ENCODE measurements around the gene CKS1B.
A peak's percentile ranks its signal among the peaks of the same experiment; 100 is the strongest.

The CKS1B gene

DNA sequence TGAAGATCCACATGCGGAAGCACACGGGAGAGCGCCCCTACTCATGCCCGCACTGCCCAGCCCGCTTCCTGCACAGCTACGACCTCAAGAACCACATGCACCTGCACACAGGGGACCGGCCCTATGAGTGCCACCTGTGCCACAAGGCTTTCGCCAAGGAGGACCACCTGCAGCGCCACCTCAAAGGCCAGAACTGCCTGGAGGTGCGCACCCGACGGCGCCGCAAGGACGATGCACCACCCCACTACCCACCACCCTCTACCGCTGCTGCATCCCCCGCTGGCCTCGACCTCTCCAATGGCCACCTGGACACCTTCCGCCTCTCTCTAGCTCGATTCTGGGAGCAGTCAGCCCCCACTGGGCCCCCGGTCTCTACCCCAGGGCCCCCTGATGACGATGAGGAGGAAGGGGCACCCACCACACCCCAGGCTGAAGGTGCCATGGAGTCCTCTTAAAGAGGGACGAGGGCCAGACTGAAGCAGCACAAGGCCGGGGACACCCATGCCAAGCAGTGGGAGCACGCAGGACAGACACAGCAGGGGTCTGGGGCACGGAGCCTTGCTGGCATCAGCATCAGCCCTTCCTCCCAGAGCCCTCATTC is 41.9 kb downstream of the CKS1B start:
- DNase-seq: no peak

DNA sequence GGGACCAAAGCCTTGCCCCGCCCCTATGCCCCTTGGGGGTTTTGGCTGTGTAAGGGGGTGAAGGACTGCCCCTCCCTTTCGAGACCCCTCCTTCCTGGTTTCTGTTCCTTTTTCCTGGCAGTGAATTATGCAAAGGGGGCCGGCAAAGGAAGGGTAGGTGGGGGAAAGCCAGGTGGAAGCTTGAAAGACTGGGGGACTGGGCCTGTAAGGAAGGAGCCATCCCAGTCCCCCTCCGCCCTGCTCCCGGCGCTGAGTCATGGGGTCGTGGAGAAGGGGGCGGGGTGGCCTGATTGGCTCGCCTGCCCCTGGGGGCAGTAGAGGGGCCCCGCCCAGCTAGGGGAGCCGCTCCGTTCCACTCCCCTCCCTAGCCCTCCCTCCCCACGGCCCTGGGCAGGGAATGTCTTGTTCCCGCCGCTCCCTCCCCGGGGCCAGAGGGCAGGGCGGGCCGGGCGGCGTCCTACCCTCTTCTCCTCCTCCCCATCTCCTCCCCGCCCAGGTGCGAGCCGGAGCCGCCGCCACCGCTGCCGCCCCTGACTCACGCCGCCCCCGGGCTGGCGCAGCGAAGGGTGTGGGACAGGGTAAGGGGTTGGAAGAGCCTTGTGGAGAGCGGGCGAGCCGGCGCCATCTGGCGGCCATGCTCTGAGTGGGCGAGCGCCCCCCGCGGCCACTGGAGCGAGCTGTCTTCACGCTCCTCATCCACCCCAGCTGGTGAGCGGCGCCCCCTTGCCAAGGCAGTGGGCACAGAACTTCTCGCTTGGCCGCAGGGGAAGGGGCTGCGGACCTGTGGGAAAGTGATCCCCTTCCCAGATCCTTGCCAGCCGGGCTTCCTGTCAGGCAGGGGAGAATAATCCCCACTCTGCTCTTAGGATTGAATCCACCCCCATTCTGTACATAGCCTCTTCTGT is 42.8 kb downstream of the CKS1B start:
- DNase-seq: peak; percentile 95

DNA sequence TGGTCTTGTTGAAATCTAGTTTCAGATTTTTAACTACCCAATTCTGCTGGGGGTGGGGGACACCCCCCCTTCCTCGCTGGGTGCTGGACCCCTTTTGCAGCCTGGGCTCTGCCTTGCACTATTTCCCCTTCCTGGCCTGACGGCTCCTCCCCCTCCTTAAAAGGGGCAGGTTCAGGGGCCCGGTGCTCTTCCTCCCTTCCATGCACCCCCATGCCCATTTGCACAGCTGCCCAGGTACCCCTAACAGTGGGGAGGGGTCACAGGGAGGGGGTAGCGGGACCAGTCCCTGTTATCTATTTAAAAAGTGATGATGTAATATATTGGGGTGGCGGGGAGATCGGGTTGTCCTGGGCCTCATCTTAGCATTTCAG is 43.5 kb downstream of the CKS1B start:
- DNase-seq: no peak

- DNase-seq: no peak
Measured at GRCh38 chr1:155018617-155019348, 44.3 kb downstream of the CKS1B start.

DNA sequence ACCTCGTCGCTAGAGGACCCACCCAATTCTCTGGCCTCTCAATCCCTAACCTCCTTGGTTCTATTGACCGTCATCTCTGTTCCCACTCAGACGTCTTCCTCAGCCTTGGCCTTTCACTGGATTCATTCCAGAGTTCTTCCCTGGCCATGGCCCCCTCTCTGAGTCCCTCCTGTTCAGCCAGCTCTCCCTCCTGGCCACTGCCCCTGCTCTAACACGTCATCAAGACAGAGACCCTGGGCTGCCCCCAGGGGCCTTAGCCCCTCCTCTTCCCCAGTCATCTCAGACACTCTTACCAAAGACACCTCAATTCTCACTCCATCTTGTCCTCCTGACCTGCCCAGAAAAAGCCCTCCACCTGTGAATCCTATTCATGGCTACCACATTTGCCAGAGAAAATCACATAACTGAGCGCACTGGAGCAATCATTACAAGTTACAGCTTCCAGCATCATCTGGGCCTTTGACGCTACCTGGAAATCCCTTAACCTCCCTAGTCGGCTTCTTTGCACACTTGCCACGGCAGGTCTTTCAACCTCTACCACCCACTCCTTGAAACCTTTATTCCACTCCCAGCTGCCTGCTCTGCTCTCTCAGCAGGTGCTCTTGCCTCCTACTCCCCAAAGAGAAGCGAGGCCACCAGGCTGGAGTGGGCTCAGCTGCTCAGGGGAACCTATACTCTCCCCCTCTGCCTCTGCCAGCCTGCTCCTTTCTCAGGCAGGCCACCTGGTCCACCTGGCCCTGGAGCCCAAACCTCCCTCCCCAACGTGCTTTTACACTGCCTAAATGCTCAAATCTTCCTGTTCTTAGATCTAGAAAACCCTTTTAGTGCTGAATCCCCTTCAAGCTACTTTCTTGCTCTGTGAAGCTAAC is 45.1 kb downstream of the CKS1B start:
- no peak for DNase-seq

GRCh38 chr1:155022136-155022926 is 47.9 kb downstream of the CKS1B start:
- no peak for DNase-seq

DNA sequence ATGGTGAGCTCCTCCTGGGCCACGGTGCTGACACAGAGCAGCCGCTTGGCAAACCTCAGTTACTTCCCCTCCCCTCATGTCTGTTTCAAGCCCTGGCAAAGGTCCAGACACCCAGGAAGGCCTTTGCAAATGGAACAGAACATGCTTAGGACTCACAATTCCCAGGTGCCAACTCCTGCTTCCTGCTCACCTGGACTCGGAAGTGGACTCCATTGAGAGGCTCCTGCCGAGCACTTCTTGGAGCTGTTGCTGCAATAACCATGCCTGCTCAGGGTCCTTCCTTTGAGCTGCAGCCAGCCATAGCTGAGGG is 48.4 kb downstream of the CKS1B start:
- DNase-seq: no peak

DNA sequence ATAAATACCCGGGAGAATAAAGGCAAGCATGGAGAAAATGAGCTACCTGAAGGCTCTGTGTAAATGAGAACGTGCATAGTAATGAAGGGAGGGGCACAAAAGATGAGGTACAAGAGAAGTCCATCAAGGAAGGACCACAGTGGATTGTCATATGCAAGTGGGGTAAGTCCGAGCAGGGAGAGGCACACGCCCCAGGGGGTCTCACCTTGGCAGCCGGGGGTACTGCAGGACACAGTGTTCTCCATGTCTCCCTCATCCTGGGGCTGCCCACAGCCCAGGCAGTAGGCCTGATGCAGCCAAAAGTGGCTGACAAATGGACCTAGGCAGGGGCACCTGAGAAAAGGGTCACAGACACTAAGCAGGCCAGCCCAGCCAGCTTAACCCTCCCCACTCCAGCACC is 49.1 kb downstream of the CKS1B start:
- DNase-seq: no peak

- DNase-seq: no peak
Measured at GRCh38 chr1:155024315-155024714, 49.8 kb downstream of the CKS1B start.

DNA sequence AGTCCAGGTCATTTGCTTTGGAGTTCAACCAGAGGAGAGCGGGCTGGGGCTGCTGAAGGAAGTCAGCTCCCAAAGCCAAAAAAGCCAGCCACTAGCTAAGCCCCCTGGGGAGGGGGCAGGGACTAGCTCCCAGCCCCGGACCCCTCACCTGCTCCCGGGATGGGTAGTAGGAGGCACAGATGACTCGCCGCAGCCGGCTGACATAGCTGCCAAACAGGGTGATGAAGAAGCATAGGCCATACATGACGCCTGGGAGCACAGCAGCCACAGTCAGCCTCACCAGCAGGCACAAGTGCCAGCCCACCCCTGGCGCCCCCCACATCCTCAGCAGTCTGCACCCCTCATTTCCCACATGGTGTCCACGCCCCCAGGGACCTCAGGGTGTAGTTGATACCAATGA is 51.7 kb downstream of the CKS1B start:
- no peak for DNase-seq

DNA sequence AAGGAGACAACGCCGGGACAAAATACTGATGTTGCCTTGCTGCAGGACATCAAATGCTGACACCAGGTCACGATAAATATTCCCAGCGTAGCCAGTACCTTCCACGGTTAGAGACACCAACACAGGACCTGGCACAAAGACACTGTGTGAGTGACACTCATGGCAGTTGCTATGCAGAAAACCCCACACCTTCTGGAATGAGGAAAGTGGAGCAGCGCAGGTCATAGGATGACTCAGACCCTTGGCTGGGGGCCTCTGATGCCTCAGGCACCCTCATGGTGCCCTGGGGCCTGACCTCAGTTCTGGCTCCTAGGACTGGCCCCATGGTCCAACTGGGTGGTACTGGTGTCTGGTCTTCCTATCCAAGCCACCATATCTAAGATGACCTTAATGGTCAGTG is 52.1 kb downstream of the CKS1B start:
- no peak for DNase-seq

Data from stimulated activated CD4-positive, alpha-beta T cell treated with anti-CD3 and anti-CD28 coated beads, Interleukin-4, amount 100 ng/mL, for 1 hour (primary cell).